Effector memory CD4-positive, alpha-beta T cell (primary cell): ENCODE measurements around the gene NEURL3.
"Not testable (repeated sequence)": the region's sequence is repeated elsewhere in the genome, so short reads cannot be mapped to it uniquely, and the experiment has no call there.

Experiments
- DNase-seq, 3 donors: peaks; one replicate each; pipeline ENCODE4 v3.0.0-alpha.2; 2020
- H3K27ac ChIP-seq: 2 replicates; pipeline ENCODE4 v1.7.0; 2013; ENCODE audit warnings: mild to moderate bottlenecking, low read length, moderate library complexity; ENCODE audit not compliant: insufficient read depth, poor library complexity, severe bottlenecking
- H3K27me3 ChIP-seq: replicated peaks from 2 replicates; pipeline ENCODE4 v1.7.0; 2013; ENCODE audit warnings: mild to moderate bottlenecking, low read length; ENCODE audit not compliant: insufficient read depth, control insufficient read depth, poor library complexity, severe bottlenecking
- H3K36me3 ChIP-seq: 2 replicates; pipeline ENCODE4 v1.7.0; 2013; ENCODE audit warnings: mild to moderate bottlenecking, low read length, moderate library complexity; ENCODE audit not compliant: control insufficient read depth, insufficient read depth
- H3K4me1 ChIP-seq: 2 replicates; pipeline ENCODE4 v1.7.0; 2013; ENCODE audit warnings: low read length, mild to moderate bottlenecking; ENCODE audit not compliant: control insufficient read depth, insufficient read depth, poor library complexity, severe bottlenecking
- H3K4me3 ChIP-seq: 2 replicates; pipeline ENCODE4 v1.7.0; 2013; ENCODE audit warnings: low read length, low read depth, mild to moderate bottlenecking; ENCODE audit not compliant: insufficient read depth, poor library complexity, severe bottlenecking
- H3K9me3 ChIP-seq: 2 replicates; pipeline ENCODE4 v1.7.0; 2013; ENCODE audit warnings: mild to moderate bottlenecking, low read length, moderate library complexity; ENCODE audit not compliant: control insufficient read depth

NEURL3 gene

GRCh38 chr2:96500385-96501066 is 4.6 kb downstream of the NEURL3 start:
- no peaks in the 10 kb centered on the region for H3K27me3 ChIP-seq
- H3K36me3 ChIP-seq, result no peaks in the 10 kb centered on the region
- no peak for DNase-seq
- H3K4me3 ChIP-seq, result no peak overlapping the region
- H3K9me3 ChIP-seq, result no peaks in the 10 kb centered on the region
- H3K27ac ChIP-seq, result no peak overlapping the region
- peaks cover 12% of the 10 kb centered on the region for H3K4me1 ChIP-seq

DNA sequence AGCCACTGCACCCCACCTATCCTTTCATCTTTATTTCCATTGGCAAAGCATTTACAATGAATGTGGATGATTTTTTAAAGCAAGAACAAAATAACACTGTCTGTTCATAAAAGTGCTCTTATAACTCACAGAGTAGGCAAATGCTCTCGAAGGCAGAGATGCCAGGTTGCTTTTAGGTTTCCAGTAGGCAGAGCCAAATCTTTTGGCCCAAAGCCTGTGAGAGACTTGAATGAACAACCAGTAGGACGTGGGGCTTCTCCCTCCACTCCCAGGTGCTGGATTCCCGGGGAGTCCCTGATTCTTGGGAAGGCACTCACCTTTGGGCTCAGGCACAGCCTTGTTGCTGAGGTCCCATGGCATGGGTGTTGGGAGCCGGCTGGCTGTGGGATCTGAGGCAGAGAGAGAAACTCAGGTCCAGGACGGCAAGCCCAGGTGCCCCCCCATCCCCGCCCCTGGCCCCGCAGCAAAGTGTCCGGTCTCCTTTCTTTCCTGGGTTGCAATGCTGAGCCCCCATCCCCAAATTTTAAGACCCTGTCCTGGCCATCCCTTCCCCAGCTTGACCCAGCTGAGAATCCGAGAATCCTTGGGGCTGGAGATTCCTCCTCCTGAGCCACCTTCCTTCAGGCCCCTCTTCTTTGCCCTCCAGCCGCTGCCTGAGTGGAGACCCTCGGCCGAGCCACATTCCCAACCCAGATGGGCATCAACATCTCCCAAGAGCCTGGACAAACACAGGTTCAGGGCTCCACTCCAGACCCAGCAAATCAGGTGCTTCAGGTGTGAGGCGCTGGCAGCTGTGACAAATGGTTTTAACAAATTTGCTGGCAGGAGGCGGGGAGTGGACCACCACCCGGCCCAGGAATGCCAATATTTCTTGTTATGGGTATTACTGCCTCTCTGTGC is 5.8 kb downstream of the NEURL3 start:
- Histone ChIP-seq H3K27me3 (no peaks in the 10 kb centered on the region), H3K36me3 (no peaks in the 10 kb centered on the region), H3K9me3 (no peaks in the 10 kb centered on the region), H3K4me1 (peaks cover 12% of the 10 kb centered on the region), H3K27ac (no peak overlapping the region), H3K4me3 (no peak overlapping the region)
- no peak for DNase-seq

- not testable (repeated sequence) for H3K9me3 ChIP-seq, DNase-seq, H3K36me3 ChIP-seq, H3K27me3 ChIP-seq, H3K4me3 ChIP-seq, H3K27ac ChIP-seq
- H3K4me1 ChIP-seq, result peaks cover 12% of the 10 kb centered on the region
These were observed 6.5 kb downstream of the NEURL3 start for GRCh38 chr2:96498611-96499010.

DNA sequence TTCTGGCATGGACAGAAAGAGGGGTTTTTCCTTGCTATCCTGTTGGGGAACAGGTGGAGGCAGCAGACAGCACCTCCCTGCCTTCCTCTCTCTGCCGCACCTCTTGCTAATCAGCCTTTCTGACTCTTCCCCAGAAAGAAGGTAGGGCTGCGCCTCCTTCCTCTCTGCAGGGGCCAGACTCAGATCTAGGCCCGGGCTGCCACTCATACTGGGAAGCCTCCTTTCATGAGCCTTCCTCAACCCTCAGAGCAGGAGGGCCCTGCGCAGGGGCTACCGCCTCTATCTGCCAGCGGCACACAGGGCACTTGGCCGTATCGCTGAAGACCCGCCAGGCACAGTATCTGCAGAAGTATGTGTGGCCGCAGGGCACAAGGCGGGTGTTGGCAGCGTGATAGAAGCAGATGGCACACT is 7.1 kb downstream of the NEURL3 start:
- Histone ChIP-seq H3K4me1 (peaks cover 12% of the 10 kb centered on the region), H3K4me3 (no peak overlapping the region), H3K36me3 (no peaks in the 10 kb centered on the region), H3K9me3 (no peaks in the 10 kb centered on the region), H3K27ac (no peak overlapping the region), H3K27me3 (no peaks in the 10 kb centered on the region)
- DNase-seq, result no peak

- no peak overlapping the region for H3K4me3 ChIP-seq
- no peaks in the 10 kb centered on the region for H3K4me1 ChIP-seq
- no peaks in the 10 kb centered on the region for H3K27me3 ChIP-seq
- no peak overlapping the region for H3K27ac ChIP-seq
- DNase-seq, result no peak
- no peaks in the 10 kb centered on the region for H3K9me3 ChIP-seq
- no peaks in the 10 kb centered on the region for H3K36me3 ChIP-seq
These were observed 9.1 kb downstream of the NEURL3 start for GRCh38 chr2:96495982-96496629.

DNA sequence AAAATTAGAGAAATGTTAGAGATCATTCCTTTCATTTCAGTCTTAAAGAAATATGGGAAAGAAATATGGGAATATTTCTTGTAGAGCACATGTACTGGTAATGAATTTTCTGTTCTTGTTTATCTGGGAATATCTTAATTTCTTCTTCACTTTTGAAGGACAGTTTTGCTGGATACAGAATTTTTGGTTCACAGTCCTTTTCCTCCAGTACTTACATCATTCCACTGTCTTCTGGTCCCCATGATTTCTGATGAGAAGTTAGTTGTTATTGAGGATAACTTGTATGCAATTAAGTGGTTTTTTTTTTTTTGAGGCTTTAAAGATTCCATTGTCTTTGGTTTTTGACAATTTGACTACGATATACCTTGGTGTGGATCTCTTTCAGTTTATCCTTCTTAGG is 11.0 kb downstream of the NEURL3 start:
- no peaks in the 10 kb centered on the region for H3K27me3 ChIP-seq

DNA sequence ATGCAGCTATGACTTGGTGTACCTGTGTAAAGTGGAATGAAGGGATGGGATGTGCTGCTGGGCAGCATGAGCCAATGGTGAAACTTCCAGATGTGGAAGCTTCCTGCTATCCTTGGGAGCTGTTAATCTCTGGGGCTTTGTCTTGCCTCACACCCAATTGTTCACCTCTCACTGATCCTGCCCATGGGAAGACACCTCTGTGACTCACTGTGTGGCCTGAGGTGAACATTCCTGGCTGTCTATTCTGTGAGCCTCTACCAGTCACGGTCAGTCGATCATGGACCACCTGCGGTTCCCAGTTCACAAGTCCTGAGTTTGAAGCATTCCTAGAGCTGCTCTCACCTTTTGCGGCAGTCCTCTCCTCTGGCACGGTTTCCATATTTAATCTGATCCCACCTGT is 12.1 kb downstream of the NEURL3 start:
- H3K4me3 ChIP-seq, result no peak overlapping the region

More for the DNA sequence above, 11.0 kb downstream of the NEURL3 start:
- Histone ChIP-seq H3K36me3 (no peaks in the 10 kb centered on the region), H3K4me3 (no peak overlapping the region), H3K4me1 (no peaks in the 10 kb centered on the region), H3K27ac (no peak overlapping the region), H3K9me3 (no peaks in the 10 kb centered on the region)
- no peak for DNase-seq

DNA sequence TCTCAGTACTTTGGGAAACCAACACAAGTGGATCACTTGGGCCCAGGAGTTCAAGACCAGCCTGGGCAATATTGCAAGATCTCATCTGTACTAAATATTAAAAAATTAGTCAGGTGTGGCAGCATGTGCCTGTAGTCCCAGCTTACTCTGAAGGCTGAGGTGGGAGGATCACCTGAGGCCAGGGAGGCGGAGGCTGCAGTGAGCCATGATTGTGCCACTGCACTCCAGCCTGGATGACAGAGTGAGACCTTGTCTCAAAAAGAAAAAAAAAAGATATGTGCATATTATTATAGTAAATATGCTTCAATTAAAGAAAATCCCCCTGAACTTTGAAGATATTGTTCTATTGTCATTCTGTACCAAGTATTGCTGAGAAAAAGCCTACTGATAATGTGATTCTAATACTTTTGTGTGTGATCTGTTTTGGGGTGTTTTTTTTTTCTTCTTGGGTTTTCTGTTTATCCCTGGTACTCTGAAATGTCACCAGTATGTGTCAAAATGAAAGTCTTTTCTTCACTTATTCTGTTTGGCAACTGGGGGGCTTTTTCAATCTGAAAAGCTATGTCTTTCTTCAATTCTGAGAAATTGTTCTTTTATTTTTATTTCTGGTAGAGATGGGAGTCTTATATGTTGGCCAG is 13.2 kb downstream of the NEURL3 start:
- no peak for DNase-seq
- H3K27ac ChIP-seq, result no peak overlapping the region
- no peaks in the 10 kb centered on the region for H3K36me3 ChIP-seq
- no peaks in the 10 kb centered on the region for H3K4me1 ChIP-seq
- no peaks in the 10 kb centered on the region for H3K27me3 ChIP-seq
- no peak overlapping the region for H3K4me3 ChIP-seq
- H3K9me3 ChIP-seq, result no peaks in the 10 kb centered on the region

More for the DNA sequence above, 12.1 kb downstream of the NEURL3 start:
- Histone ChIP-seq H3K27me3 (no peaks in the 10 kb centered on the region), H3K9me3 (no peaks in the 10 kb centered on the region), H3K36me3 (no peaks in the 10 kb centered on the region), H3K4me1 (no peaks in the 10 kb centered on the region), H3K27ac (no peak overlapping the region)
- DNase-seq, result no peak

- H3K27ac ChIP-seq, result no peak overlapping the region
- H3K9me3 ChIP-seq, result no peaks in the 10 kb centered on the region
- no peaks in the 10 kb centered on the region for H3K36me3 ChIP-seq
- H3K4me3 ChIP-seq, result no peak overlapping the region
- H3K4me1 ChIP-seq, result peaks cover 16% of the 10 kb centered on the region
- no peak for DNase-seq
- no peaks in the 10 kb centered on the region for H3K27me3 ChIP-seq
These were observed 15.5 kb downstream of the NEURL3 start for GRCh38 chr2:96489663-96490062.
